Gastrocnemius medialis (tissue), 4 donors: ENCODE measurements around the gene ELOA2.
"Not testable (repeated sequence)": the region's sequence is repeated elsewhere in the genome, so short reads cannot be mapped to it uniquely, and the experiment has no call there.

Source experiments
- CTCF ChIP-seq, 5 experiments: fragments of 450-650 bp in 3 of 5; fragments of 200-600 bp in 2 of 5; sonication (generic) in 2 of 5; IDR thresholded peaks in 4 of 5; conservative IDR thresholded peaks in 1 of 5; 1 replicate in 4 of 5; 2 replicates in 1 of 5; pipeline ENCODE4 v1.5.1; 2016 to 2019; ENCODE audit warnings: antibody characterized with exemption in 5 of 5, mild to moderate bottlenecking in 3 of 5, moderate library complexity in 3 of 5
- POLR2A ChIP-seq, 2 donors: fragments of 450-650 bp; IDR thresholded peaks; one replicate each; pipeline ENCODE4 v1.6.1; 2017; ENCODE audit warnings: antibody characterized with exemption in 2 of 2, mild to moderate bottlenecking in 2 of 2, moderate library complexity in 2 of 2

GRCh38 chr18:47023769-47024465 lies 11.5 kb downstream of the ELOA2 start:
- TF ChIP-seq POLR2A (IDR thresholded peaks at IDR 0.05); CTCF (IDR thresholded peaks at IDR 0.05 in 4 of 5, conservative IDR thresholded peaks at IDR 0.05 in 1 of 5): not testable (repeated sequence)
